Hematopoietic multipotent progenitor cell (in vitro differentiated cells): ENCODE measurements around the gene BPIFB6. TPM values are rescaled to one million over a fixed set of nuclear protein-coding genes. Genes with fewer than 3 reads are reported as not detected.

Source experiments
- DNase-seq, 3 donors: peaks; one replicate each; pipeline ENCODE4 v3.0.0-alpha.2; 2011 to 2015; ENCODE audit warnings: low read depth in 2 of 3, low spot score in 2 of 3
- total RNA-seq: library from RNA; depleted of rRNA; stranded (reverse); fragments of >200 nt; gene quantifications from one replicate; pipeline ENCODE4 v1.2.3, GENCODE V29; 2012

Gene BPIFB6
- total RNA-seq, 1 donor = not detected

DNA sequence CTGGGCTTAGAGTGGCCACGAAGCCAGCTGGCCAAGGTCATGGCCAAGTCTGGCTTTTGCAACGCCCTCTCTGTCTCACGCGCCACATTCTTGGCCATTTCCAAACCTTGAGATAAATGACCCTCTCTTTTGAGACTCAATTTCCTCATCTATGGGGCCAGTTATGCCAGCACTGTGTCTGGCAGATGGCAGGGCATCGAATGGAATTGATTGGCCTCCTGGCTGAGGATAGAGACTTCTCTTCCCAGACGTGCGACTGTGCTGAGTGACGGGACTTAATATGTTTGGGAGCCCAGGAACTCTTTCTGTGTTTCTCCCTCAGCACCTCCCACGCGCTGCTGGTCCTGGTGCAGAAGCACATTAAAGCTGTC, 16.3 kb upstream of the BPIFB6 start:
- no peak for DNase-seq

DNA sequence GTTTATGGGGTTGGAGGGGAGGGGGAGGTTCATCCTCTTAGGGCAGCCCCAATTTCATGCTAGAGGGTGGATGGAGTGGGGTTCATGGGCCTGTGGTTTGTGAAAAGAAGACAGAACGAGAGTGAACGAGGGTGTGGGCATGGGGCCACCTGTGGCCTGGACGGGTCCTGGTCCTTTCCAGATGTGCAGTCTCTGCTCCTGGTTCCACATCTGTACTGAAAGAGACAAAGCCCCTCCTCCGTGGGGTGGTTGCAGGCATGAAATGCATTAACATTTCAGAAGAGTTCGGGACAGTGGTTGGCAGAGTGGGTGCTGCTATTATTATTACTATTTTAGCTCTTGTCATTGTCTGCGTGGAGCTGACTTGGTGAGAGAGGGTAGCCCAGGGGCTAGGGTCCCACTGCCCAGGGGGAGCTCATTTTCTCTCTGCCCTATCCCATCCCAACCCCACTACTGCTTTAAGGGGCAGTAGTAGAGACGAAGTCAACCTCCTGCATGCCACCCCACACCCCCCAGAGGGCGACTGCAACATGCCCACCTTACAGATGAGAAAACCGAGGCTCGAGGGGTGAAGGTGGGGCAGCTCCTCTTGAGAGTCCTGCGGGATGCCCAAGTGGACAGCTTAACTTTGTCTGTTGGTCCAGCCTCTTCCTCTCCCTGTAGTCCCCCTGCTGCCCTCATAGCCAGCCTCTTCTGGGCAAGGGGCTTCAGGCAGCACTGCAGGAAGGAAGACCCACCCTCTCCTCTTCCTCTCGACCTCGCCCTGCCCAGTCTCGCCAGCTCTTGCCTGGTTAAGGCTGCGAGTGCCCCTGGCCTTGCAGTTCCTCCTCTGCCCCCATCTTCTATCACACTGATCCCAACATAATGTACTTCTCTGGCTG, 15.5 kb upstream of the BPIFB6 start:
- DNase-seq = no peak

DNA sequence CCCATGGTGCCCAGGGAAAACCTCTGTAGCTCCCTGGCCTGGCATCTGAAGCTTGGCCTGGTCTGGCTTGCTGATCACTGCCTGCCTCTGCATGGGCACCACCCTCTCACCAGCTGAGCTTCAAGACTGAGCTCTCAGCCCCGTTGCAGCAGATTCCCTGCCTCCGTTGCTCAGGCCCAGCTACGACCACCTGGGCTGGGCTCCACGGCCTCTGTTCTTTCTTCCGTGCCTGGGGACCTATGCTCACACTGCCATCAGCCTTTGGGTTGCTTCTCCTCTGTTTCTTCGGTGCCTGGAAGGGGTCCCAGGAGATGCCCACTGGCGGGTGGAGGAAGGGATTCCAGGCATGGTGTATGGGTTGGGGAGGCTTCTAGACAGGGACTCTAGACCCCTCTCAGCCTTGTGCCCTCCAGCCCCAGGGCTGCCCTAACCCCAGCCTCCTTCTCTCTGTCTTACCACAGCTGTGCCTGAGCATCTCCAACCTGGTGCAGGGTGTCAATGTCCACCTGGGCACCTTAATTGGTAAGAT, 14.8 kb upstream of the BPIFB6 start:
- no peak for DNase-seq

DNA sequence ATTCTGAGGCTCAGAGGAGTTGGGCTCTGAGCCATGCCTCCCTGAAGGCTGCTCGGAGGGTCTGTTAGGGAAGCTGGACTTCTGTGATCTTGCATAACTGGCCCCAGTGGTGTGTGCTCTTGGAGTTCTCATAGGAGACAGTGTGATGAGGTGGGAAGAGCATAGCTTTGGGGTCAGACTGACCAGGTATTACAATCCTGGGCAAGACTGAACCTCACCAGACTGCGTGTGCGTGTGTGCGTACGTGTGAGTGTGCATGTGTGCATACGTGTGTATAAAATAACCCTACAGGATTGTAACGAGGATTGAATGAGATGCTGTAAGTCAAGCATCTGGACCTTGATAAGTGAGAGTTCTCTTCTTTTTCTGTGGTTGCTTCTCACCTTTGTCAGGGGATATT, 13.9 kb upstream of the BPIFB6 start:
- DNase-seq = no peak

DNA sequence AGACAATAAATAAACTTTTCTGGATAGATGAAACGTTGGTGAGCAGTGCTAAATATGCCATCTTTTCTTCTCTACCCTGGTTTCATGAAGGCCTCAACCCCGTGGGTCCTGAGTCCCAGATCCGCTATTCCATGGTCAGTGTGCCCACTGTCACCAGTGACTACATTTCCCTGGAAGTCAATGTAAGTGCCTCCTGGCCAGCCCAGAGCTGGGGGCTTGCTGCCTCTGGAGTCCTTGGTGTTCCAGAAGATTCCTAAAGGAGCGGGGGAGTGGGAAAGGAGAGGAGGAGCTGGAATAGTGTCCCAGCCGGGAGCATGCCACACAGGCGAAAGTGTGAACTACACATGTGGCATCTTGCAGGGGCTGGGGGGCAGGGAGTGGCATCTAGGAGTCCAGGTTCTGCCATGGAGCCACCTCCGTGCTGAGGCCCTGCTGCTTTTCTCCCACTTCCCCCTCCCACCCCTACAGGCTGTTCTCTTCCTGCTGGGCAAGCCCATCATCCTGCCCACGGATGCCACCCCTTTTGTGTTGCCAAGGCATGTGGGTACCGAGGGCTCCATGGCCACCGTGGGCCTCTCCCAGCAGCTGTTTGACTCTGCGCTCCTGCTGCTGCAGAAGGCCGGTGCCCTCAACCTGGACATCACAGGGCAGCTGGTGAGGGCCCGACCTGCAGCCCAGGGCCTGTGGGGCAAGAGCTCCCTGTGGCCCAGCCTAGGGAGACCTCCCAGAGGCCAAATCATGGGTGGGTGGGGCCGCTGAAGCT, 13.1 kb upstream of the BPIFB6 start:
- DNase-seq = no peak

DNA sequence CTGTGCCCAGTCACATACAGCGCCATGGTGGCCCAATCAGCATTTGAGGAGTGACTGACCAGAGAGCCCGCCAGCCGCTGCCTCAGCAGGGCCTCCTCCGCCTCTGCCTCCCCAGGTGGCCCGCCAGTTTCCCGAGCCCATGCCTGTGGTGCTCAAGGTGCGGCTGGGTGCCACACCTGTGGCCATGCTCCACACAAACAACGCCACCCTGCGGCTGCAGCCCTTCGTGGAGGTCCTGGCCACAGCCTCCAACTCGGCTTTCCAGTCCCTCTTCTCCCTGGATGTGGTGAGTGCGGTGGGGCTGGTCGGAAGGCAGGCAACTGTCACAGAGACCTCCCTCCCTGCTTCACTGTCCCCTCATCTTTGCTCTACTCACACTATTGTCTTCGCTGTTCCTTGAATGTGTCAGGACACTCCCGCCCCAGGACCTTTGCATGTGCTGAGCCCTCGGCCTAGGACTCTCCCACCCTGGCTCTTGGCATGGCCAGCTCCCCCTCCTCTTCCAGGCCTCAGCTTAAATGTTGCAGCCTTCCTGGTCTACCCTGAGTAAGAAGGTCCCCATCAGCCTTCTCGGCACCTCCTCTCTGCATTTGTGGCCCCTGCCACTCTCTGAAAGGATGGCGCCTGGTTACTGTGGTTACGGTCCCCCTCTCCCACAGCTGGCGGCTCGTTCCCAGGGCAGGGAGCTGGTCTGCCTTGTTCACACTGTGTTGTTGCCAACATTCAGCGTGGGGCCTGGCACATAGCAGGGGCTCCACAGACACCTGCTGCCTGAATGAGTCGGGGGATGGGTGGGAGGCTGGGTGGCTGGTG, 11.8 kb upstream of the BPIFB6 start:
- no peak for DNase-seq

DNA sequence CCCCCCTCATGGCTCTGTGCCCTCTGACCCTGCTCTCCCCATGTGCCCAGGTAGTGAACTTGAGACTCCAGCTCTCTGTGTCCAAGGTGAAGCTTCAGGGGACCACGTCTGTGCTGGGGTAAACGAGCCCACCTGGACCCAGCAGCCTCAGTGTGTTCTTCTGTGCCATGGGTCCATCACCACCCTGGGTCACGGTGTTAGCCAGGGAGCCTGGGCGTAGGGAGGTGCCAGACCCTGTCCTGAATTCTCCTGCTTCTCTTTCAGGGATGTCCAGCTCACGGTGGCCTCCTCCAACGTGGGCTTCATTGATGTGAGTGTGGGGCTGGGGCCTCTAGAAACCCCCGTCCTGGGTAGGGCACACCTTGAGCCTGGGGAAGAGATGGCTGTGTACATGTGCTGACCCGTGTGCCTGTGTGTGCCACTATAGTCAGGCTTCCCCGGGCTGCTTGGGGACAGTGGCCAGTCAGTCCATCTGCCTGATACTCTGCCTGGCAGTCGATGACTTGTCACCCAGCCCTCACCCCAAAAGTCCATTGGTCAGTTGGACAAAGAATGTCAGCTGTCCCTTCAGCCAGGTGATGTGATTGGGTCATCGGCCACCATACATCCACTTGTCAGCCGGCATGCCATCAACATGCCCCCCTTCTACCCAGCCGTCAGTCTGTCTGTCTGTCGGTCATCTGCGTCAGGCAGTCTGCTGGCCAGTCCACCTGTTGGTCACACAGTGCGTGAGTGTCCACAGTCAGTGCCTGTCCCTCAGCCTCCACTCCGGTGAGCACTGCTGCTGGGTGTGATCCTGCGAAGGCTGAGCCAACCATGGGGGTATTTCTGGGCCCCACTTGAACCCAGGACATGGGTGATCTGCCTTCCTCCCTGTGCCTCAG, 10.9 kb upstream of the BPIFB6 start:
- DNase-seq = no peak

DNA sequence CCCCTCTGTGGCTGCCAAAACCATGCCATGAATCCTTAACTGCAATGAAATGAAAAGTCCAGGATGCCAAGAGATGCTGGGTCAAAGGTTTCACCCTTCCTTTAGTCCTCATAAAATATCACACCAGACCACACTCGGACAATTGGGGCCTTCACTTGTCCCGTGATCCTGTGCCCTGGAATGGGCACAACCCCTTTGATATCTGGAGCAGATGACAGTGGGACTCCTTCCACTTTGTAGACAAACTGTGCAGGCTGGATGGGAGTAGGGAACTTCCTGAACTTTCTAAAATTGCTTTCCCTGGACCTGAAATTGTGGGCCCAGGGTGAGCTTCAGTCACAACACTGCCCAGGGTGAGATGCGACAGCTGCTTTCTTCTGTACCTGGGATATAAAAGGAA, 9.6 kb upstream of the BPIFB6 start:
- no peak for DNase-seq

DNA sequence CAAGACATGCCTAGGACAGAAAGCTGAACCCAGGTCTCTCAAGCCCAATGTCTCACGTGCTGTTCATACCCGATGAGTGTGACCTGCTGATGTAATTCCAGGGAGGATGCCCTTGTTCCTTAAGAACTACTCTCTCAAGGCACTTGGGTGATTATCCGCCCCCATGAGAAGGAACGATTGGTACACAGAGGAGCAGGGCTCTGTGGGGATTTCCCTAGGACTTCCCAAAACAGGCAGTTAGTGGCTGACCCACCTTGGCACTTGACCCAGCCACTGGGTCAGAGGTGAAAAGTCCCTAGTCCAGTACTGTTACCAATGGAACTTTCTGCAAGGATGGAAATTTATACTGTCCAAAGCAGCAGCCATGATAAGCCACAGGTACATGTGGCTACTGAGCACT, 9.2 kb upstream of the BPIFB6 start:
- no peak for DNase-seq

DNA sequence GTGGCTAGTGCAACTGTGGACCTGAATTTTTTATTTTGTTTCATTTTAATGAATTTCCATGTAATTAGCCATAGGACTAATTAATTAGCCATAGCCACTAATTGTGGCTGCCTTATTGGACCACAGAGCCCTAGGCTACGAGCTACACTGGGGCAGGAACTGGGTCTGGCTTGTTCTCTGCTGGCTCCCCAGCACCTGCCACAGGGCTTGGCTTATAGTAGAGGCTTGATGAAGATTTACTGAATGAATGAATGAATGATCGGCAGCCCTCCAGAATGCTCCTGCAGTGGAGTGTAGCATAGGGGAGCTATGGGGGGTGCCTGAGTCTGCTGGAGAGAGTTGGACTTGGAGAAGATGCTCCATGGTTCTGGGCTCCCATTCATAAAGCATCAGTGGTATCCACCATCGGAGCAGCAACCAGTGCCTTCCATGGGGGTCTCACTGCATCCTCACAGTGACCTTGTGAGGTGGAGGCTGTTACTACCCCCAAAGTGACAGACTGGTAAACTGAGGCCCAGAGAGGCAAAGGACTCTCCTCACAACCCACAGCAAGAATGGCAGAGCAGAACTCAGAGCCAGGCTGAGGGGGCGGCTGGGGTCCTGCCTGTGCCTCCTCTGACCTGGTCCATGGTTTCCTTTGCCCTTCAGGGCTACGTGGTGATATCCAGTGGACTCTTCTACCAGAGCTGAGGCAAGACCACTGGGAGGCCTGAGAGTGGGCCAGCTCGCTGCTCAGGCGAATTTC, 8.6 kb upstream of the BPIFB6 start:
- no peak for DNase-seq

DNA sequence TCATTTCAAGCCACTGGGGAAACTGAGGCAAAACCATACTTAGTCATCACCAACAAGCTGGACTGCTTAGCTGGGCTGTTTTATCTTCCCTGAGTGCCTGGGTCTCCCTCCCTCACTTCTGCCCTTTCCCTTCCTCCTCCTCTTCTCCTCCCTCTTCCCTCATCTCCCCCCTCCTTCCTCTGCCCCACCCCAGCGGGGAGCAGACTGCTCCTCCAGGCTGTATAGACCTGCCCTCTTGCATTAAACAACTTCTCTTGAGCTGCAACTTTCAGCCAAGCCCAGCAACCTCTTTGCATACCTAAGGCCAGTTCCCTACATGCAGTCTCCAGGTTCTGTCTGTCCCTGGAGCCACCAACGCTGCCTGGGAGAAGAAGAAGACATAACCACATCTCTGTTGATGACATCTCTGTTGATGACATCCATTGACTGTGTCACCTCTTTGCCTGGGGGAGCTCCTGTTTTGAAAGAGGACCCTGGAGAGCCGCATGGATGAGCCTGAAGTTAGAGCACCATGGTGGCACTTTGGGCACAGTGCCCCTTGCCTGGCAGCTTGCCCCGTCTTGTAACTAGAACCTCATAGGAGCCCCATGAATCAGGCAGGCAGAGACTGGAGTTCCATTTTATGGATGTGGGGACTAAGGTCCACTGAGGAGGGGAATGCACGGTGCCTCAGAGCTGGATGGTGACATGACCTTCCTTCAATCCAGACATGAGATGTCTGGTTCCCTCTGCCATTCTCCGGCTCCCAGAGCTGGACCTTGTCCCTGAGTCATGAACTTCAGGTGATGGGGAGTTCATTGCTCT, 7.8 kb upstream of the BPIFB6 start:
- no peak for DNase-seq

DNA sequence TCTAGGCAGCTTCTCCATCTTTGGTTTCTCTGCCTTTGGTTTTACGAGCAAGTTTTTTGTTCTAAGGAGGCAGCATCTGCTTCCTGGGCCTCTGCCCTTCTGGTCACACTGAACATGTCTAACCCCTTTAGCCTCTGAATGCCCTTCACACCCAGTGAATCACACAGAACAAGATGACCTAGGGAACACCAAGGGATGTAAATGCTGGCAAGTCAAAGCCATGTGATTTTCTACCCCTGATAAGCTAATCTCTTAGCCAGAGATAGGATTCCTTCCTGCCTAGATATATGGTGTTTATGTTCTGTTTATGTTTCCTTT, 7.2 kb upstream of the BPIFB6 start:
- DNase-seq = no peak

DNA sequence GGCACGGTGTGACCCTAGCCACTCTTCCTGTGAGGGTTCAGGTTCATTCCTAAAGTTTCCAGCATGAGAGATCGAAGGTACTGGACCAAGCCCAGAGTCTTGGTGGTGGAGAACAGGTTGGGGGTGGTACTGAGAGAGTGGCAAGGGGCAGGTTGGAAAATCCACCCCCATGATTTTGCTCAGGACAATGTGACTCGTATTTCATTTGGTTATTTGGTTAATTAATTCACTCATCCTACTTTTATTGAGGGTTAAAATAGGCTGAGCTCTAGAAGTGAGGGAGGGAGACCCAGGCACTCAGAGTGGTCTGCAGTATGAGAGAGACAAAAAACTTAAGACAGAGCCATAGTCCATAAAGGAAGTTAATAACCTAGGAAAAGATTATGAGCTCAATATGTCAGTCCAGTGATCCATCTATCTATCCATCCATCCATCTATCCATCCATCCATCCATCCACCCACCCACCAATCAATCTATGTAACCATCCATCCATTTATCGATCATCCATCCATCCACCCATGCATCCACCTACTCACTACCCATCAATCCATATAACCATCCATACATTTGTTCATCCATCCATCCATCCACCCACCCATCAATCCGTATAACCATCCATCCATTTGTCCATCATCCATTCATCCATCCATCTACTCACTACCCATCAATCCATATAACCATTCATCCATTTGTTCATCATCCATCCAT, 6.7 kb upstream of the BPIFB6 start:
- DNase-seq = no peak

DNA sequence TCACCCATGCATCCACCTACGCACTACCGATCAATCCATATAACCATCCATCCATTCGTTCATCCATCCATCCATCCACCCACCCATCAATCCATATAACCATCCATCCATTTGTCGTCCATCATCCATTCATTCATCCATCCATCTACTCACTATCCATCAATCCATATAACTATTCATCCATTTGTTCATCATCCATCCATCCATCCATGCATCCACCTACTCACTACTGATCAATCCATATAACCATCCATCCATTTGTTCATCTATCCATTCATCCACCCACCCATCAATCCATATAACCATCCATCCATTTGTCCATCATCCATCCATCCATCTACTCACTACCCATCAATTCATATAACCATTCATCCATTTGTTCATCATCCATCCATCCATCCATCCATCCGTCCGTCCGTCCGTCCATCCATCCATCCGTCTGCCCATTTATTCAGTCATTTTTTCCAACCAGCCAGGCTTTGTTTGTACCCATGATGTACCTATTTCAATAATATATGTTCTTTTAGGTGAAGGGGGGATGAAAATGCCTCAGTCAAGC, 6.1 kb upstream of the BPIFB6 start:
- DNase-seq = no peak

DNA sequence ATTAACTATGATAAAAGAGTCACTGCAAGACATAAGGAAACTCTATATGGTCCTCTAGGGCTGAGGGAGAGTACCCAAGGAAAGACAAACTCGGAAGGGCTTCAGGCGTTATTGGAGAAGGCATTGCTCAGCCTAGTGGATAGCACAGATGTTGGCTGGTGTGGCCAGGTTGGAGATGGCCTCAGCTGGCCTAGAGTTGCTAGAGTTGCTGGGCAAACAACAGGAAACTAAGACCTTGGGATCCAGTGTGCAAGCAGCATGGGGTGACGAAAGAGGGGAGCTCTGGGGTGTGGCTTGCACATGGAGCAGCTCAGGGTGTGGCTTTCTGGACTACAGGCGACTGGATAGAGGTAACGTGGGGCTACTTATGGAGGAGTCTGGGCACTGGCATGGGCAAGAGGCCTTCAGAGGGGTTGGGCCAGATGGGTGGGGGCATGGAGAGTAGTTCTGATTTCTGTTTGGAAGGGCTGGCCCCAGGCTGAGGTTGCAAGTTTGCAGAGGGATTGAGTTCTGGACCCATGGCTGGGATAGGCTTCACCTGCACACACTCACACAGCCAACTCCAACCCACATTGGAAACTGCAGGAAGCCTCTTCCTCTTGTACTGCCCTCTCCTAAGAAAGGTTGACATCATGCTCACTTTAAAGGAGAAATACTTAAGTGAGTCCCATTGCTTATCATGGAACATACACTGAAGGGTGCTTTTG, 5.2 kb upstream of the BPIFB6 start:
- no peak for DNase-seq

DNA sequence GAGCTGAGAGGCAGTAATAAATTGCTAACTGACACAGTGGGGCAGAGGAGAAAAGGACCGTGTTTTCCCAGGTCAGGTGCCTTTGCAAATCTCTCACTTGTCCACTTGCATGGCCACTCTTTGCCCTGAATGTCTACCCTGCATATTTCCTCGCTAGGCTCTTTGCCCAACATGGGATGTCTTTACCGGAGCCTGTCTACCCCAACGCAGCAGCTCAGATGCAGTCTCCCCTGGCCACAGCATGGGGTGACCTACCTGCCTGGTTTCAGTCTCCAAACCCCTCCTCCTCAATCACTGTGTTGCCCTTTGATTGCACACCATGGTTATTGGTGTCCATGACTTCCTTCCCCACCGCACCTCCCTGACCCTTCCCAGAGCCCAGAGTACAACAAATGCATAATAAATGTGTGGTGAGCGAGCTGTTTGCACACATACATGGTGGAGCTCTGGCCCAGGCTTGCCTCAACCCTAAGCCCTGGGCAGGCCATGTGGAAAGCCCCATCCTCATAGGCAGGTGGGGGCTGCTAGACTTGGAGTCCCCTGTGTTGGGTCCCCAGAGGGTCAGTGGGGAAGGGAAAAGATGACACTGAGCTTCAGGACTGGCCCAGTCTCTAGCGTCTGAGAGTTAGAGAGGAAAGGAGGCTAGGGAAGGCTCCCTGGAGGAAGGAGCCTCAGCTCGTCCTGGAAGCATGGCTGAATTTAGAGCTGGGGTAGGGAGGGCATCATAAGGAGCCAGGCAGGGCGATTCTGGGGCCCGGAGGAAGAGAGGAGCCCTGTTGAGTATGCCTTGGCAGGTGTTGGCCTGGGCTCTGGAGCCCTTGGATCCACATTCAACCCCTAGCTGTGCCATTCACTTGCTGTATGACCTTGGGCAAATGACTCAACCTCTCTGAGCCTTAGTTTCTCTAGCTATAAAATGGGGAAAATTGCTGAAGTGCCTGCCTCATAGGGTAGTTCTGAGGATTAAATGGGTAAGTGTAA, 4.4 kb upstream of the BPIFB6 start:
- DNase-seq = no peak
